Spinal cord (tissue), 10 donors: ENCODE measurements around the gene PGM2L1. TPM values are rescaled to one million over a fixed set of nuclear protein-coding genes. Genes with fewer than 3 reads are reported as not detected.
A peak's percentile ranks its signal among the peaks of the same experiment; 100 is the strongest.
"Not testable (repeated sequence)": the region's sequence is repeated elsewhere in the genome, so short reads cannot be mapped to it uniquely, and the experiment has no call there.

Source experiments
- DNase-seq, 6 donors: peaks; one replicate each; pipeline versions ENCODE4 v3.0.0 to v3.0.0-alpha.2; 2013 to 2015; ENCODE audit warnings: low spot score in 6 of 6, low read depth in 4 of 6
- H3K27ac ChIP-seq: one replicate; pipeline ENCODE4 v1.5.1; 2013; ENCODE audit warnings: low read depth, low read length, control low read depth
- H3K27me3 ChIP-seq: one replicate; pipeline ENCODE4 v1.6.1; 2013; ENCODE audit warnings: low read length; ENCODE audit not compliant: control insufficient read depth, insufficient read depth
- H3K36me3 ChIP-seq: one replicate; pipeline ENCODE4 v1.6.1; 2013; ENCODE audit warnings: low read length; ENCODE audit not compliant: control insufficient read depth, insufficient read depth
- H3K4me1 ChIP-seq: one replicate; pipeline ENCODE4 v1.6.1; 2013; ENCODE audit warnings: low read length; ENCODE audit not compliant: control insufficient read depth, insufficient read depth
- H3K4me3 ChIP-seq: one replicate; pipeline ENCODE4 v1.5.1; 2013; ENCODE audit warnings: low read depth, low read length, control low read depth
- H3K9me3 ChIP-seq: one replicate; pipeline ENCODE4 v1.6.1; 2013; ENCODE audit warnings: low read length; ENCODE audit not compliant: control insufficient read depth, insufficient read depth
- WGBS: methylation state at CpG from one replicate; pipeline ENCODE4 v1.1.5; 2013; ENCODE audit warnings: missing lambda C conversion rate; ENCODE audit not compliant: insufficient coverage; 5-methylcytosine and 5-hydroxymethylcytosine counted together
- polyA plus RNA-seq, 2 donors: library from polyadenylated mRNA; unstranded; fragments of 120-200 nt; gene quantifications; one replicate each; pipeline ENCODE4 v1.2.1, GENCODE V29; 2013; ENCODE audit not compliant: insufficient read length in 2 of 2
- total RNA-seq, 2 donors: library from RNA; depleted of rRNA in 1 of 2; stranded (reverse); fragments of 120-200 nt in 1 of 2; fragments of >200 nt in 1 of 2; gene quantifications; one replicate each; pipeline versions ENCODE4 v1.2.3 to v1.2.4, GENCODE V29; 2013 to 2014
- donor health status: healthy.

PGM2L1 gene
- total and polyA plus RNA-seq, 4 donors: 20.2 to 116 (median 61.4) TPM

DNA sequence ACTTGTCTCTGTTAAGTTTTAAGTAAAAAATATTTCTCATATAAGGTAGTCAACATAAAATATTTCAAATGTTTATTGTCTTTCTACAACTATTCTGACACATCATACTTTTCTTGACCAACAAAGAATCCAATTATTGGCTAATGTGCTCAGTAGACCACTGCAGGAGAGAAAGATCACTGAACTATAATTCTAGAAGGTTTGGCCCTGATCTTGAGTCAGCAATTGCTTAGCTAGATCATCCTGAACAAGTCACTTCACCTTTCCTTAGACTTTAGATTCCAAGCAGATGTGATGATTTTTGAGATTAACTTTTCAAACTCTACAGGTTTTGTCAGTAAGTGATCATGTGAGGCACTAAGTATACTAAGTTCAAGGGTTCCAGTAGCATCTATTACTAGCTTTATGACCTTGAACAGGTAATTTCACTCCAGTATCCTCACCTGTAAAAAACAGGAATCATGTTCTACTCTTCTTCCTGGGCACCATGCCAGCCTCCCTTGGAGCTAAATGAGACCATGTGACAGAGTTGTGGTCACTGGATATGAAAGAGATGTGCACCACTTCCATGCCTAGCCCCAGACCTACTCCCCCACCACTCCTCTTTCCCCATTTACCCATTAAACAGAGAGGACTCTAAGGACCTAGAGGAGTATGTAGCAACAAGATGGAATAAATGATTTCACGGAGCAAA lies 17.3 kb downstream of the PGM2L1 start:
- H3K4me1 ChIP-seq: no peaks in the 10 kb centered on the region
- H3K27me3 ChIP-seq: no peaks in the 10 kb centered on the region
- WGBS: no CpG with 5 or more reads among the region's 1 CpG
- H3K27ac ChIP-seq: no peak overlapping the region
- no peak overlapping the region for H3K4me3 ChIP-seq
- DNase-seq: no peak
- H3K9me3 ChIP-seq: no peaks in the 10 kb centered on the region
- no peaks in the 10 kb centered on the region for H3K36me3 ChIP-seq

DNA sequence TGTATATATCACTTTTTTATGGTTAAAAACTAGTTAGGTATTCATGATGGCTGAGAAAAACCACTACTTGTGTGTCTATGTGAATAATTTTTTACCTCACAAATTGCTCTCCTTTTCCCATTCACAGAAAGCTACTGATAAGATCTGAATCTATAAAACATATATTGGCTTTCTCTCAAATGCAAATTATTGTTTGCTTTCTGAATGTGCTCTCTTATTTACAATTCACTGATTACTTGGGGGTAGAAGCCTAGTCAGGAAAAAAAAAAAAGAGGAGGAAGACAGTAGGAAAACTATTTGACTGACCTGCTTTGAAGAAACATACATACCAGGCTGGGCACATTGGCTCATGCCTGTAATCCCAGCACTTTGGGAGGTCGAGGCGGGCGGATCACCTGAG lies 20.5 kb downstream of the PGM2L1 start:
- Histone ChIP-seq H3K4me1 (no peaks in the 10 kb centered on the region), H3K4me3 (no peak overlapping the region), H3K36me3 (no peaks in the 10 kb centered on the region), H3K27me3 (no peaks in the 10 kb centered on the region), H3K27ac (no peak overlapping the region), H3K9me3 (no peaks in the 10 kb centered on the region)
- DNase-seq: no peak
- WGBS: no CpG with 5 or more reads among the region's 3 CpGs

DNA sequence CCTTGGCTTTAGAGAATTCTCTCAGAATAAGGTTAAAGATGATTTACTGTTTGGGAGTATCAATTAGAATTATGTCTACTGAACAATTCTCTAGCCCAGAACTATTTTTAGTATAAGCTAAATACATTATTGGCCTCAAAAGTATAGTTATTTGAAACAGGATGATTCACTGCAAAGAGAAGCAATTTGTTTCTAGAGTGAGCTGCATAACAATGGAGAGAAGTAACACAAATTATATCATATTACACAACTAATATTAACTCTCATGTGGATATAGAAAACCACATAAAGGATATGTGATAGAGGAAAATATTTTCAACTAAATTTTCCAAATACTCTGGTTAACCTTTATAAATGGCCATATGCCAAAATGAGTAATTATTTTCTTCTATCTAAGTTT lies 24.9 kb downstream of the PGM2L1 start:
- Histone ChIP-seq H3K27me3 (no peaks in the 10 kb centered on the region), H3K4me3 (no peak overlapping the region), H3K36me3 (no peaks in the 10 kb centered on the region), H3K4me1 (no peaks in the 10 kb centered on the region), H3K9me3 (no peaks in the 10 kb centered on the region), H3K27ac (no peak overlapping the region)
- DNase-seq: no peak

DNA sequence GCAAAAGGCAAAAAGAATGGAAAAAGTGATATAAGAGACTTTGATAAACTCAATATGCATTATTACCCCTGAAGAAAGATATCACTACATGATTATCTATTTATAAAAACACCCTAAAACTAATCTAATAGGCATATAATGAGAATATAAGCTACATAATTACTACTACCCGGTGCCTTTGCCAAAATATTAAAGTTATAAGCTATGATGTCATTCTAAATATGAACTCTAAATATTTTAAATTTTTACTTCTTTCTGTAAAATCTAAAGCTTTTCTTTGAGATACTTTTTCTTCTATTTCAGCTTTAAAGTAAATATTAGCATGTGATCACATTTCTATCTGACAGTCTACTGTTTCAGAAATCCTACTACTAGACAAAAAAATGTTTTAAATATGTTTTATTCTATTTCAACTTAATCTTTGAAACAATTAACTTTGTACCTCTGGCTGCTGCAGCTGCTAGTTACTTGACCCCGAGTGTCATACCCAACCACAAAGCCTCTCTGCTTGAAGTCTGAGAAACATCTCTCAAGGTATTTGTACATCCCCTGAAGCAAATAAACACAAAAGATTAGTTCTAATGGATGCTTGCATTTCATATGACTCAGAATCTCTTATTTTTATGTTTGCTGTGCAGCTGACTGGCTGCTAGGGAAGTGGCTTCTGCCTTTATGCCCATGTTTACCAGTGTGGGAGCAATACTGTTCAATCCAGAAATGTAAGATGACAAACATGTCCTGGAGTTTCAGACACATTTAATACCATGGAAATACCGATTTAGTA lies 26.8 kb downstream of the PGM2L1 start:
- Histone ChIP-seq H3K27me3 (no peaks in the 10 kb centered on the region), H3K27ac (no peak overlapping the region)
- no peak for DNase-seq

DNA sequence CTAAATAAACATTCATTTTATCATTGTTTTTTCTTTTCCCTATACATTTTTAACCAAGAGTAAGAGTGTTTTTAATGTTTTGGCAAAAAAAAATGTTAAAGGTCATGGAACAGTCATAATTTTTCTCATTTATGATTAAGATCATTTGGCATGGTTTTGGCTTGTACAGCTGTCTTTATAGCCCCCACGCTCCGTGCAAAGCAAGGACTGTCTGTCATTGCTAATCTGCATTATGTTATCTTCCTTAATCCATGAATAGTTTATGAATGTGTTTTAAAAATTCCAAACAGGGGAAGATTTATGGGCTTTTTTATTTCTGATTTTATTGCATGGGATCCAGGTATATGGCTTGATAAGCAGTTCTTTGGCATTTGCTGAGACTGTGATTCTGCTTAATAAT lies 28.1 kb downstream of the PGM2L1 start:
- Histone ChIP-seq H3K36me3 (peaks cover 6% of the 10 kb centered on the region), H3K27me3 (no peaks in the 10 kb centered on the region), H3K4me3 (no peak overlapping the region), H3K4me1 (no peaks in the 10 kb centered on the region), H3K9me3 (no peaks in the 10 kb centered on the region), H3K27ac (no peak overlapping the region)
- WGBS: no CpG with 5 or more reads among the region's 2 CpGs
- no peak for DNase-seq

More for the DNA sequence above, 26.8 kb downstream of the PGM2L1 start:
- no CpG with 5 or more reads among the region's 3 CpGs for WGBS
- peaks cover 3% of the 10 kb centered on the region for H3K36me3 ChIP-seq
- H3K9me3 ChIP-seq: no peaks in the 10 kb centered on the region
- no peak overlapping the region for H3K4me3 ChIP-seq
- H3K4me1 ChIP-seq: no peaks in the 10 kb centered on the region

DNA sequence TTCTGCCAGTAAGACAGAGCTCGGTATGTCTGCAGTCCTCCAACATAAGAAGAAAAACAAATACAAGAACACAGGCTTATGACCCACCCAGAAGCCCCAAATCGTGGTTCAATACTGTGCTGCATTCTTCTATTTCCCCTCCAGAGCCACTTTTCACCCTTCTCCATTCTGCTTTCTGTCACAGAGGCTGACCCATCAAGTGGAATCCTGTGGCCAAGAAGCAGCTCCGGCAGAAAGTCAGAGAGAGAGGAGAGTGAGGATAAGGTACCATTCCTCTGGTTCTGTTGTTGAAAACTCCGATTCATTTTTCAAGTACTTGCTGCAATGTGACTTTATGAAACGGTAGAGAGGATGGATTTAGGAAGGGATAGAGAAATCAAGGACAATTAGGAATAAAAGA lies 30.4 kb downstream of the PGM2L1 start:
- Histone ChIP-seq H3K4me3 (no peak overlapping the region), H3K4me1 (no peaks in the 10 kb centered on the region), H3K9me3 (no peaks in the 10 kb centered on the region), H3K27me3 (no peaks in the 10 kb centered on the region), H3K36me3 (peaks cover 6% of the 10 kb centered on the region), H3K27ac (no peak overlapping the region)
- DNase-seq: no peak
- 89% methylated on average over 3 of the region's 5 CpGs for WGBS

DNA sequence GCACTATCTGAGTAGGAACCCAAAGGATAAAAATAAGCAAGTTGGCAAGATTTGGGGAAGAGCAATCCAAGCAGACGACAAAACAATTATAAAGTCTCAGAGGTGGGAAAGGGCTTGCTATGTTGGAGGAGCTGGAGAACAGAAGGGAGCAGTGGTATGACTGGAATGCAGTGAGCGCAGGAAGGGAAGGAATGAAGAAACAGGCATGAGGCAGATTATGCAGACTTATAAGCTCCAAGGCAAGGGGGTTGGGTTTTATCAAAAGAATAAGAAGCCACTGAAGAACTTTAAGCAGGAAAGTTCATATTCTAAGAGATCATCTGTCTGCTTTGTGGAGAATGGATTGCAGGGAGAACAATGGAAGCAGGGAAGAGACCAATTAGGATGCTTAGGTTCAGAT lies 31.7 kb downstream of the PGM2L1 start:
- H3K4me1 ChIP-seq: no peaks in the 10 kb centered on the region
- no peak for DNase-seq
- no peak overlapping the region for H3K4me3 ChIP-seq
- no peak overlapping the region for H3K27ac ChIP-seq
- H3K36me3 ChIP-seq: peaks cover 6% of the 10 kb centered on the region
- H3K27me3 ChIP-seq: no peaks in the 10 kb centered on the region
- H3K9me3 ChIP-seq: no peaks in the 10 kb centered on the region
- WGBS: 93% methylated on average over 2 of the region's 2 CpGs

DNA sequence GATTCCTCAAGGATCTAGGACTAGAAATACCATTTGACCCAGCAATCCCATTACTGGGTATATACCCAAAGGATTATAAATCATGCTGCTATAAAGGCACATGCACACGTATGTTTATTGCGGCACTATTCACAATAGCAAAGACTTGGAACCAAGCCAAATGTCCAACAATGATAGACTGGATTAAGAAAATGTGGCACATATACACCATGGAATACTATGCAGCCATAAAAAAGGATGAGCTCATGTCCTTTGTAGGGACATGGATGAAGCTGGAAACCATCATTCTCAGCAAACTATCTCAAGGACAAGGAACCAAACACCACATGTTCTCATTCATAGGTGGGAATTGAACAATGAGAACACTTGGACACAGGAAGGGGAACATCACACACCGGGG lies 32.4 kb downstream of the PGM2L1 start:
- not testable (repeated sequence) for H3K27ac ChIP-seq

DNA sequence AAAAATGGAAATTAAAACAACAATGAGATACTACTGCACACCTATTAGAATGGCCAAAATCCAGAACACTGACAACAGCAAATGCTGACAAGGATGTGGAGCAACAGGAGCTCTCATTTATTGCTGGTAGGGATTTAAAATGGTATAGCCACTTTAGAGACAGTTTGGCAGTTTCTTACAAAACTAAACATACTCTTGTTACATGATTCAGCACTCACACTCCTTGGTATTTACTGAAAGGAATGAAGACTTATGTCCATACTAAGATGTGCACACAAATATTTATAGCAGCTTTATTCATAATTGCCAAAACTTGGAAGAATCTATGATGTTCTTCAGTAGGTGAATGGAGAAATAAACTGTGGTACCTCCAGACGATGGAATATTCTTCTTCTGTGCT lies 40.8 kb downstream of the PGM2L1 start:
- no peaks in the 10 kb centered on the region for H3K27me3 ChIP-seq
- H3K9me3 ChIP-seq: no peaks in the 10 kb centered on the region
- no peaks in the 10 kb centered on the region for H3K4me1 ChIP-seq
- no peak overlapping the region for H3K27ac ChIP-seq
- DNase-seq: no peak
- H3K36me3 ChIP-seq: peaks cover 11% of the 10 kb centered on the region
- no CpG with 5 or more reads among the region's 1 CpG for WGBS
- H3K4me3 ChIP-seq: no peak overlapping the region

More for the DNA sequence above, 32.4 kb downstream of the PGM2L1 start:
- H3K9me3 ChIP-seq, H3K4me1 ChIP-seq, DNase-seq, H3K4me3 ChIP-seq, H3K27me3 ChIP-seq, H3K36me3 ChIP-seq: not testable (repeated sequence)
- WGBS: no CpG with 5 or more reads among the region's 3 CpGs

DNA sequence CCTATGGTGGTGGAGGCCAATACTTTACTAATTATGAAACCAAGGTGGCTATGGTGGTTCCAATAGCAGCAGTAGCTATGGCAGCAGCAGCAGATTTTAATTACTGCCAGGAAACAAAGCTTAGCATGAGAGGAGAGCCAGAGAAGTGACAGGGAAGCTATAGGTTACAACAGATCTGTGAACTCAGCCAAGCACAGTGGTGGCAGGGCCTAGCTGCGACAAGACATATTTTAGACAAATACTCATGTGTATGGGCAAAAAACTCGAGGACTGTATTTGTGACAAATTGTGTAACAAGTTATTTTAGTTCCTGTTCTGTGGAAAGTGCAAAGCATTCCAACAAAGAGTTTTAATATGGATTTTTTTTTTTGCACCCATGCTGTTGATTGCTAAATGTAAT lies 42.6 kb downstream of the PGM2L1 start:
- no peaks in the 10 kb centered on the region for H3K27me3 ChIP-seq
- no peaks in the 10 kb centered on the region for H3K4me1 ChIP-seq
- H3K27ac ChIP-seq: no peak overlapping the region
- WGBS: 79% methylated on average over 2 of the region's 2 CpGs
- peaks cover 10% of the 10 kb centered on the region for H3K36me3 ChIP-seq
- peak in 1 of 6 donors; percentile 30 for DNase-seq
- no peak overlapping the region for H3K4me3 ChIP-seq
- no peaks in the 10 kb centered on the region for H3K9me3 ChIP-seq
